ENCODE data around the gene PPFIA1. TPM values are rescaled to one million over a fixed set of nuclear protein-coding genes. Genes with fewer than 3 reads are reported as not detected.

PPFIA1 gene
- total and polyA plus RNA-seq, 2 experiments from 2014 or later: 36.0 to 39.6 TPM

DNA sequence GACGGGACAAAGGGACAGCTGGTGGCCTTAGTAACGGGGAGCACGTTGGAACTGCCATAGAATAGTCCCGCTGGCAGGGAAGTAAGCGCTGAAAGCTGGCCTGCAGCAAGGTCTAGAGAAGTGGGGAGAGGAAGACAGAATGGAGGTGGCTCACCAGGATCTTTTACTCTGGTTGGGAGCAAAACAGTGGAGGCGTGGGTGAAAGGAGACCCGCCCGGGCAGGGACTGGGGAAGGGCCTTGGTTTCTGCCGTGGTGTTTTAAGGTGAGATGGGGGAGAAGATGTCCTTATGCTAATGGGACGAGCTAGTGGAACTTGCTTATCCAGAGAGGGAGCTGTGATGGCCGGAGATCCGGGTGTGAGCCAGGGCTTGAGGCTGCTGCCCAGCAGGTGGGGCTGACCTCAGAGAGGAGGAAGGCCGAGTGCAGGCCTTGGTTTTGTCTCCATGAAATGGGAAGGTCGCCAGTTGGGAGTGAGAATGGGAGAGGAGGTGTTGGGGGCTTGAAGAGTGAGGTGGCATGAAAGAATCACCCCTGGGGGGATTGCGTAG is 71.5 kb downstream of the PPFIA1 start:
- Histone ChIP-seq H3K27ac (no peak overlapping the region), H3K36me3 (replicated peaks; ENCODE audit: insufficient read depth, low read depth) (no peaks in the 10 kb centered on the region), H2AFZ (no peak overlapping the region), H3K9me3 (ENCODE audit: low read depth) (no peaks in the 10 kb centered on the region), H3K4me1 (ENCODE audit: insufficient read depth) (no peaks in the 10 kb centered on the region), H3K79me2 (no peaks in the 10 kb centered on the region), H3K9me2 (replicated peaks; ENCODE audit: insufficient read depth) (no peaks in the 10 kb centered on the region), H3K4me2 (no peak overlapping the region), H3K4me3 (no peak overlapping the region), H4K20me1 (ENCODE audit: insufficient read depth, poor library complexity, severe bottlenecking) (no peaks in the 10 kb centered on the region), H3K27me3 (no peaks in the 10 kb centered on the region)
- DNase-seq (ENCODE audit: low spot score): no peak
- 90% methylated on average over 15 of the region's 15 CpGs for WGBS (ENCODE audit: low lambda C conversion rate, missing lambda C conversion rate)
- no peak for TF ChIP-seq EZH2phosphoT487 (IDR thresholded peaks at IDR 0.05; ENCODE audit: low read depth, severe bottlenecking, unreplicated experiment)
- TF ChIP-seq, protein P1, sequence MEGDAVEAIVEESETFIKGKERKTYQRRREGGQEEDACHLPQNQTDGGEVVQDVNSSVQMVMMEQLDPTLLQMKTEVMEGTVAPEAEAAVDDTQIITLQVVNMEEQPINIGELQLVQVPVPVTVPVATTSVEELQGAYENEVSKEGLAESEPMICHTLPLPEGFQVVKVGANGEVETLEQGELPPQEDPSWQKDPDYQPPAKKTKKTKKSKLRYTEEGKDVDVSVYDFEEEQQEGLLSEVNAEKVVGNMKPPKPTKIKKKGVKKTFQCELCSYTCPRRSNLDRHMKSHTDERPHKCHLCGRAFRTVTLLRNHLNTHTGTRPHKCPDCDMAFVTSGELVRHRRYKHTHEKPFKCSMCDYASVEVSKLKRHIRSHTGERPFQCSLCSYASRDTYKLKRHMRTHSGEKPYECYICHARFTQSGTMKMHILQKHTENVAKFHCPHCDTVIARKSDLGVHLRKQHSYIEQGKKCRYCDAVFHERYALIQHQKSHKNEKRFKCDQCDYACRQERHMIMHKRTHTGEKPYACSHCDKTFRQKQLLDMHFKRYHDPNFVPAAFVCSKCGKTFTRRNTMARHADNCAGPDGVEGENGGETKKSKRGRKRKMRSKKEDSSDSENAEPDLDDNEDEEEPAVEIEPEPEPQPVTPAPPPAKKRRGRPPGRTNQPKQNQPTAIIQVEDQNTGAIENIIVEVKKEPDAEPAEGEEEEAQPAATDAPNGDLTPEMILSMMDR (IDR thresholded peaks at IDR 0.05; ENCODE audit: poor library complexity): no peak
- no peak for TF ChIP-seq EZH2 (IDR thresholded peaks at IDR 0.05; ENCODE audit: borderline replicate concordance)

DNA sequence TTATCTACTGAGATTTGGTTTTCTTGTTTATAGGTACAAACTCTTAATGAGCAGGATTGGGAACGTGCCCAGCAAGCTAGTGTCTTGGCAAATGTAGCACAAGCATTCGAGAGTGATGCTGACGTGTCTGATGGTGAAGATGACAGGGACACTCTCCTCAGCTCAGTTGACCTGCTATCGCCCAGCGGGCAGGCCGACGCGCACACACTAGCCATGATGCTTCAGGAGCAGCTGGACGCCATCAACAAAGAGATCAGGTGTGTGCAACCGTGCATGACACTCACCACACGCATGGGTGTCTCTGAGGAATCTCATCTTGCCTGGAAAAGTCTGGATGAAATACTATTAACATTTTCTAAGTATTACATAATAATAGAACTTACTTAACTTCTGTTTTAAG is 73.1 kb downstream of the PPFIA1 start:
- H3K27me3 ChIP-seq: no peaks in the 10 kb centered on the region
- H3K4me2 ChIP-seq: no peak overlapping the region
- DNase-seq (ENCODE audit: low spot score): no peak
- H3K79me2 ChIP-seq: no peaks in the 10 kb centered on the region
- H4K20me1 ChIP-seq (ENCODE audit: insufficient read depth, poor library complexity, severe bottlenecking): no peaks in the 10 kb centered on the region
- H2AFZ ChIP-seq: no peak overlapping the region
- WGBS (ENCODE audit: low lambda C conversion rate, missing lambda C conversion rate): 94% methylated on average over 11 of the region's 11 CpGs
- H3K9me2 ChIP-seq (replicated peaks; ENCODE audit: insufficient read depth): no peaks in the 10 kb centered on the region
- H3K27ac ChIP-seq: no peak overlapping the region
- H3K9me3 ChIP-seq (ENCODE audit: low read depth): no peaks in the 10 kb centered on the region
- TF ChIP-seq EZH2 (IDR thresholded peaks at IDR 0.05; ENCODE audit: borderline replicate concordance) (no peak), EZH2phosphoT487 (IDR thresholded peaks at IDR 0.05; ENCODE audit: low read depth, severe bottlenecking, unreplicated experiment) (no peak)
- TF ChIP-seq, protein P1 (IDR thresholded peaks at IDR 0.05; ENCODE audit: poor library complexity): no peak
- H3K4me3 ChIP-seq: no peak overlapping the region
- no peaks in the 10 kb centered on the region for H3K36me3 ChIP-seq (replicated peaks; ENCODE audit: insufficient read depth, low read depth)
- no peaks in the 10 kb centered on the region for H3K4me1 ChIP-seq (ENCODE audit: insufficient read depth)

DNA sequence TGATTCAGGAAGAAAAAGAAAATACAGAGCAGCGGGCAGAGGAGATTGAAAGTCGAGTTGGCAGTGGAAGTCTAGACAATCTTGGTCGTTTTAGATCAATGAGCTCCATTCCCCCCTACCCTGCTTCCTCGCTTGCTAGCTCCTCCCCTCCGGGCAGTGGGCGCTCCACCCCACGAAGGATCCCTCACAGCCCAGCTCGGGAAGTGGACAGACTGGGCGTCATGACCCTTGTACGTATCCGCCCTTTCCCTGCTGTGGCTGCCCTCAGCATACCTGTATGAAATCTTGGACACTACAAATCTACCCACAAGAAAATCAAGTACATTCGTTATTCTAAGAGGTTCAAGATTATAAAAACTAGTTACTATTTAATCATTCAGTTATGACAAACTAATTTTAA is 77.7 kb downstream of the PPFIA1 start:
- WGBS (ENCODE audit: low lambda C conversion rate, missing lambda C conversion rate): 87% methylated on average over 12 of the region's 12 CpGs
- DNase-seq (ENCODE audit: low spot score): no peak
- Histone ChIP-seq H3K79me2 (no peaks in the 10 kb centered on the region), H3K27ac (no peak overlapping the region), H3K4me1 (ENCODE audit: insufficient read depth) (no peaks in the 10 kb centered on the region), H2AFZ (no peak overlapping the region), H3K36me3 (replicated peaks; ENCODE audit: insufficient read depth, low read depth) (no peaks in the 10 kb centered on the region), H3K4me2 (no peak overlapping the region), H3K27me3 (no peaks in the 10 kb centered on the region), H3K4me3 (no peak overlapping the region), H3K9me3 (ENCODE audit: low read depth) (no peaks in the 10 kb centered on the region), H3K9me2 (replicated peaks; ENCODE audit: insufficient read depth) (no peaks in the 10 kb centered on the region), H4K20me1 (ENCODE audit: insufficient read depth, poor library complexity, severe bottlenecking) (no peaks in the 10 kb centered on the region)
- TF ChIP-seq EZH2phosphoT487 (IDR thresholded peaks at IDR 0.05; ENCODE audit: low read depth, severe bottlenecking, unreplicated experiment) (no peak), EZH2 (IDR thresholded peaks at IDR 0.05; ENCODE audit: borderline replicate concordance) (no peak)
- TF ChIP-seq, protein P1 (IDR thresholded peaks at IDR 0.05; ENCODE audit: poor library complexity): no peak

Measured in hepatocyte (in vitro differentiated cells).